T-helper 17 cell (primary cell): Measurements from ENCODE around the gene ZC3H7B. TPM values are rescaled to one million over a fixed set of nuclear protein-coding genes. Genes with fewer than 3 reads are reported as not detected.
A peak's percentile ranks its signal among the peaks of the same experiment; 100 is the strongest.

Experiments used
- ATAC-seq: fragments of 150-1000 bp; cut with Tn5 transposase; 2 replicates; pipeline ENCODE4 v1.10.0; 2021; ENCODE audit warnings: mild to moderate bottlenecking, moderate library complexity
- DNase-seq, 3 donors: peaks; one replicate each; pipeline versions ENCODE4 v3.0.0 to v3.0.0-alpha.2; 2020 to 2021
- H3K9me3 ChIP-seq: one replicate; pipeline ENCODE4 v1.7.0; 2013; ENCODE audit warnings: low read length, mild to moderate bottlenecking; ENCODE audit not compliant: control insufficient read depth, poor library complexity, severe bottlenecking
- H3K27ac Mint-ChIP-seq: one replicate; pipeline ENCODE4 v1.8.0; 2022; ENCODE audit warnings: mild to moderate bottlenecking, moderate library complexity, mixed read lengths
- H3K27me3 Mint-ChIP-seq: one replicate; pipeline ENCODE4 v1.8.0; 2022; ENCODE audit warnings: mixed read lengths
- H3K36me3 Mint-ChIP-seq: one replicate; pipeline ENCODE4 v1.8.0; 2022; ENCODE audit warnings: low read depth, mixed read lengths
- H3K4me1 Mint-ChIP-seq: one replicate; pipeline ENCODE4 v1.8.0; 2022; ENCODE audit warnings: mild to moderate bottlenecking, mixed read lengths
- H3K4me3 Mint-ChIP-seq: one replicate; pipeline ENCODE4 v1.8.0; 2022; ENCODE audit warnings: mild to moderate bottlenecking, moderate library complexity, mixed read lengths
- total RNA-seq, 4 donors: library from RNA in 2 of 4; stranded (reverse) in 2 of 4; gene quantifications; one replicate each; pipeline ENCODE4 v1.2.3 and lab custom pipeline; 2022 to 2026

The ZC3H7B gene
- total RNA-seq, 2 donors from 2014 or later: 33.5 to 35.9 TPM

DNA sequence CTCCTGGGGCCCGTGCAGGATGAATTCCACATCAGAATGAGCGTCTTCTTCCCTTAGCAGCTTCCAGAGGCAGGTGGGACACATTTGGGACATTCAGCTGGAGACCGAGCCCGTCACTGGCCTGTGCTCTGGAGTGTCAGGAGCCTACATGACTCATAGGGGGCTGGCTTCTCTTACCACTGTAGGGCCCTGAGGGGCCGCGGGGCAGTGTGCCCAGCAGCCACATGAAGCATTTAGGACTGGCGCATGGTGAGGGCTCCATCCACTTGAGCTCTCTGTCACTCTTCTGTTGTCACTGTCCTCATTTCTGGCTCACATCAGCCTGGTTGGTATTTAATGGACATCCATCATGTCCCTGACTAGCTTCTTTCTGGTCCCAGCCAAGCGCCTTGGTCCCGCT is 42.4 kb downstream of the ZC3H7B start:
- no peak for ATAC-seq
- H3K27ac Mint-ChIP-seq: no peak overlapping the region
- no peak for DNase-seq
- H3K9me3 ChIP-seq: no peaks in the 10 kb centered on the region
- H3K4me3 Mint-ChIP-seq: no peak overlapping the region
- no peaks in the 10 kb centered on the region for H3K36me3 Mint-ChIP-seq
- no peaks in the 10 kb centered on the region for H3K4me1 Mint-ChIP-seq
- H3K27me3 Mint-ChIP-seq: no peaks in the 10 kb centered on the region

DNA sequence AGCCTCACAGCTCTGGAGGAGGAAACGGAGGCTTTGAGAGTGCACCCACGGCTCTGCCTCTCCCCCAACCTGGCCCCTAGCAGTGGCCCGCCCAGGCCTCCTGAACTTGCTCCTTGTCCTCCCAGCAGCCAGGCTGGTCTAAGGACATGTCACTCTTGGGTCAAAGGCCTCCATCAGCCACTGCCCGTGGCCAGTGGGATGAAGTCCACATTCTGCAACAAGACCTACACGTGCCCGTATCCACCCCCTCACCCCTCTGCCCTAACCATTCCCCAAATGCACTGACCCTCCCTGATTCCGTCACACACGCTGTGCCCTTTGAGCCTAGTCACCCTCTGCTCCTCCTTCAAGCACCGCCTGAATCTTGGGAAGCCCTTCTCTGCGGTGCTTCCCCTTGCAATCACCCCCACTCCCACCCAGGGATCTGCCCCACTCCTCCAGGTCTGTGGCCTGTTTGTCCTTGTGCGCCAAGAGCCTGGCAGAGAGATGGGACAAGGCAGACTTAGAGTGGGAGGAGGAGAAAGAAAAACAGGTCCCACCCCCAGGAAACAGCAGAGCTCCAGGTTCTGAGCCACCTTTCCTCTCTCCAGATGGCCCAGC is 43.0 kb downstream of the ZC3H7B start:
- no peaks in the 10 kb centered on the region for H3K9me3 ChIP-seq
- no peak for ATAC-seq
- H3K27me3 Mint-ChIP-seq: no peaks in the 10 kb centered on the region
- H3K36me3 Mint-ChIP-seq: no peaks in the 10 kb centered on the region
- H3K27ac Mint-ChIP-seq: no peak overlapping the region
- H3K4me3 Mint-ChIP-seq: no peak overlapping the region
- no peaks in the 10 kb centered on the region for H3K4me1 Mint-ChIP-seq
- no peak for DNase-seq

- H3K9me3 ChIP-seq: no peaks in the 10 kb centered on the region
- Mint-ChIP-seq H3K36me3 (peaks cover 7% of the 10 kb centered on the region), H3K27me3 (no peaks in the 10 kb centered on the region), H3K27ac (no peak overlapping the region), H3K4me1 (peaks cover 4% of the 10 kb centered on the region), H3K4me3 (no peak overlapping the region)
- ATAC-seq (no peak), DNase-seq (no peak)
These were observed 44.5 kb downstream of the ZC3H7B start for GRCh38 chr22:41345807-41346335.

GRCh38 chr22:41347066-41347859 is 45.9 kb downstream of the ZC3H7B start:
- peaks cover 7% of the 10 kb centered on the region for H3K36me3 Mint-ChIP-seq
- ATAC-seq (no peak), DNase-seq (no peak)

DNA sequence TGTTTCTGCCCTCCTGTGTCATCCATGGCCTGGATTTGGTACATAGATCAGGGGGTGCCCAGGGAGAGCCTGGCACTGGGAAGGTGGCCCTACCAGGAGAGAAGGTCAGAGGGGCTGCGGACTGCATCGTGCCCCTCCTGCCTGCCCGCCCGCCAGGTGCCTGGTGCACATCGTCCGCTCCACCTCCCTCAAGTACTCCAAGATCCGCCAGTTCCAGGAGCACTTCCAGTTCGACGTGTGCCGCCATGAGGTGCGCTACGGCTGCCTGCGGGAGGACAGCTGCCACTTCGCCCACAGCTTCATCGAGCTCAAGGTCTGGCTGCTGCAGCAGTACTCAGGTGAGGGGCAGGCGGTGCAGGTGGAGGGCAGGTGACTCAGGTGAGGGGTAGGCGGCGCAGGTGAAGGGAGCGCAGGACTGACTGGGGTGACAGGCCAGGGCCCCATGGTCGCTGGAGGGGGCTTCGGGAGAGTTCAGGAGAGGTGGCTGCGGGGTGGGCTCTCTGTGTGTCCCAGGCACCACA is 47.7 kb downstream of the ZC3H7B start:
- ATAC-seq (no peak), DNase-seq (no peak)
- no peaks in the 10 kb centered on the region for H3K9me3 ChIP-seq
- H3K36me3 Mint-ChIP-seq: peaks cover 7% of the 10 kb centered on the region
- H3K27ac Mint-ChIP-seq: no peak overlapping the region
- peaks cover 4% of the 10 kb centered on the region for H3K4me1 Mint-ChIP-seq
- H3K27me3 Mint-ChIP-seq: no peaks in the 10 kb centered on the region
- no peak overlapping the region for H3K4me3 Mint-ChIP-seq

More at GRCh38 chr22:41347066-41347859, 45.9 kb downstream of the ZC3H7B start:
- Mint-ChIP-seq H3K27me3 (no peaks in the 10 kb centered on the region), H3K27ac (no peak overlapping the region), H3K4me1 (peaks cover 4% of the 10 kb centered on the region), H3K4me3 (no peak overlapping the region)
- no peaks in the 10 kb centered on the region for H3K9me3 ChIP-seq

- Mint-ChIP-seq H3K36me3 (peaks cover 11% of the 10 kb centered on the region), H3K27me3 (no peaks in the 10 kb centered on the region), H3K27ac (peak overlapping the region; percentile 62), H3K4me3 (no peak overlapping the region), H3K4me1 (peaks cover 6% of the 10 kb centered on the region)
- H3K9me3 ChIP-seq: no peaks in the 10 kb centered on the region
- DNase-seq (no peak), ATAC-seq (no peak)
These were observed 48.8 kb downstream of the ZC3H7B start for GRCh38 chr22:41350087-41350486.

- no peak overlapping the region for H3K27ac Mint-ChIP-seq
- no peak for DNase-seq
- H3K4me1 Mint-ChIP-seq: peaks cover 6% of the 10 kb centered on the region
- no peaks in the 10 kb centered on the region for H3K9me3 ChIP-seq
- no peak overlapping the region for H3K4me3 Mint-ChIP-seq
- H3K36me3 Mint-ChIP-seq: peaks cover 11% of the 10 kb centered on the region
- no peaks in the 10 kb centered on the region for H3K27me3 Mint-ChIP-seq
- no peak for ATAC-seq
These were observed 49.7 kb downstream of the ZC3H7B start for GRCh38 chr22:41351011-41351410.

DNA sequence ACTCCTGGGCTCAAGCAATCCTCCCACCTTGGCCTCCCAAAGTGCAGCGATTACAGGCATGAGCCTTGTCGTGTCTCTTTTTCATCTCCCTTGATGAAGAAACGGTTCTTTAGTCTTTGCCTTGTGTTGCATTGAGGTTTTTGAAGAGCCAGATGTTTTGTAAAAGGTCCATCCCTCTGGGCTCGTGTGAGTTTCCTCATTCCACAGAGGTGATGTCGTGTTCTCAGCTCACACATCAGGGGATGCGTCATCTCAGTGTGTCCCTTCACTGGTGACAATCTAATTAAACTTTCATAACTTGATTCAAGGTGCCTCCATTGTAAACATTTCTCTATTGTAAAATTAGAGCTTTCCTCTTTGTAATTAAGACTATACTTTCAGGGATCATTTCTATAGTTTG is 50.7 kb downstream of the ZC3H7B start:
- H3K4me3 Mint-ChIP-seq: no peak overlapping the region

GRCh38 chr22:41353862-41354575 is 52.7 kb downstream of the ZC3H7B start:
- Mint-ChIP-seq H3K4me3 (no peak overlapping the region), H3K27me3 (no peaks in the 10 kb centered on the region), H3K4me1 (peaks cover 6% of the 10 kb centered on the region), H3K36me3 (peaks cover 11% of the 10 kb centered on the region), H3K27ac (no peak overlapping the region)
- DNase-seq (no peak), ATAC-seq (no peak)
- H3K9me3 ChIP-seq: no peaks in the 10 kb centered on the region

More for the DNA sequence above, 50.7 kb downstream of the ZC3H7B start:
- no peak for ATAC-seq
- Mint-ChIP-seq H3K27ac (no peak overlapping the region), H3K36me3 (peaks cover 11% of the 10 kb centered on the region), H3K4me1 (peaks cover 6% of the 10 kb centered on the region), H3K27me3 (no peaks in the 10 kb centered on the region)
- no peaks in the 10 kb centered on the region for H3K9me3 ChIP-seq
- no peak for DNase-seq

DNA sequence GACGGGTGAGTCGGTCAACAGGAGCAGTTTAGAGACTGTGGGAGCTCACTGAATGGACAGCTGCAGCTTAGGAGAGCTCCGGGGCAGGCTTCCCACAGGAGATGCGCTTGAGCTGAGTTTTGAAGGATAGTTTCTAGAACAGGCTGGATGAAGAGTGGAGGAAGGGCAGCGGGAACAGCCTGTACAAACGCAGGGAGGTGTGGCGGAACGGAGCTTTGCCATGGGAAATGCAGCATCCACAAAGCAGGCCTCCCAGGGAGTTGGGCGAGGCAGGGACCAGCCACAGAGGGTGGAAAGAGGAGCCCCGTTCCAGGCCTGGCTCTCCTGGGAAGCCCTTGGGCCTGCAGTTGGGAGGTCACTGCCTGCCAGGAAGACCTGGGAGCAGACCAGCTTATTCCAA is 53.7 kb downstream of the ZC3H7B start:
- no peak for DNase-seq
- H3K27me3 Mint-ChIP-seq: no peaks in the 10 kb centered on the region
- H3K36me3 Mint-ChIP-seq: peaks cover 10% of the 10 kb centered on the region
- no peak overlapping the region for H3K4me3 Mint-ChIP-seq
- H3K27ac Mint-ChIP-seq: no peak overlapping the region
- H3K9me3 ChIP-seq: no peaks in the 10 kb centered on the region
- H3K4me1 Mint-ChIP-seq: peaks cover 6% of the 10 kb centered on the region
- no peak for ATAC-seq

DNA sequence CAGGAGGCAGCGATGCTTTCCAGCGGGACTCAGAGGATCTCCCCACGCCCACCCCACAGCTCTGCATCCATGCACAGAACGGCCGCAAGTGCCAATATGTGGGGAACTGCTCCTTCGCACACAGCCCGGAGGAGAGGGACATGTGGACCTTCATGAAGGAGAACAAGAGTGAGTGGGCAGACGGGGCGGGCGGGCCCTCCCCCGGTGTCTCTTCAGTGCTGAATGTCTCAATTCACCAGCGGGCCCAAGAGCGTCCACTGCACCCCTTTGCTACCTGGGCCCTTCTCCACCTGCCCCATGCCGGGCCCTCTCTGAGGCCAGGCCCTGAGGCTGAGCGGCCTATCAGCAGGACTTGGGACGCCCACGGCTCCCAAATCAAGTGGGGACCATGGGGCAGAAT is 54.6 kb downstream of the ZC3H7B start:
- H3K9me3 ChIP-seq: no peaks in the 10 kb centered on the region
- DNase-seq (no peak), ATAC-seq (no peak)
- H3K27me3 Mint-ChIP-seq: no peaks in the 10 kb centered on the region
- H3K27ac Mint-ChIP-seq: no peak overlapping the region
- H3K4me3 Mint-ChIP-seq: no peak overlapping the region
- peaks cover 2% of the 10 kb centered on the region for H3K4me1 Mint-ChIP-seq
- H3K36me3 Mint-ChIP-seq: peaks cover 4% of the 10 kb centered on the region

GRCh38 chr22:41356430-41357028 is 55.2 kb downstream of the ZC3H7B start:
- DNase-seq: no peak
- H3K36me3 Mint-ChIP-seq: peaks cover 4% of the 10 kb centered on the region
- no peak overlapping the region for H3K27ac Mint-ChIP-seq
- H3K4me1 Mint-ChIP-seq: peaks cover 3% of the 10 kb centered on the region
- no peak for ATAC-seq
- no peaks in the 10 kb centered on the region for H3K9me3 ChIP-seq
- H3K27me3 Mint-ChIP-seq: no peaks in the 10 kb centered on the region
- no peak overlapping the region for H3K4me3 Mint-ChIP-seq

- Mint-ChIP-seq H3K4me3 (no peak overlapping the region), H3K27ac (no peak overlapping the region), H3K4me1 (peaks cover 5% of the 10 kb centered on the region), H3K27me3 (no peaks in the 10 kb centered on the region), H3K36me3 (peaks cover 4% of the 10 kb centered on the region)
- no peaks in the 10 kb centered on the region for H3K9me3 ChIP-seq
- DNase-seq (no peak), ATAC-seq (no peak)
These were observed 55.9 kb downstream of the ZC3H7B start for GRCh38 chr22:41357191-41357590.
